GM20431 (cell line): ENCODE data around the gene SLFN5.
"Not testable (repeated sequence)": the region's sequence is repeated elsewhere in the genome, so short reads cannot be mapped to it uniquely, and the experiment has no call there.

ENCODE experiments used
- in situ Hi-C: fragments of 300-500 bp; cut with MseI, MboI; formaldehyde crosslinking; loops from one replicate; pipeline ENCODE4 v1.15.0; 2020; ENCODE audit warnings: low sequenced_read_pairs; ENCODE audit not compliant: unreplicated experiment

The SLFN5 gene

DNA sequence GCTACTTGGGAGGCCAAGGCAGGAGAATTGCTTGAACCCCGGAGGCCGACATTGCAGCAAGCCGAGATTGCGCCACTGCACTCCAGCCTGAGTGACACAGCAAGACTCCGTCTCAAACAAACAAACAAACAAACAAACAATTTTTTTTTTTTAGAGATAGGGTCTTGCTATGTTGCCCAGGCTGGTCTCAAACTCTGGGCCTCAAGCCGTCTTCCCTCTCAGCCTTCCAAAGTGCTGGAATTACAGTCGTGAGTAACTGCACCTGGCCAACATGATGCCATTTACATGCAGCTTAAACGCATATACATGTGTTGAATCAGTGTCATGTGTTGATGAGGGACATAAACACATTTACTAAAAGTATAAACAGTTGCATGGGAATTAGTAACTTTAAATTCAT, 2.0 kb upstream of the SLFN5 start:
- in situ Hi-C loops, result no loop called here

DNA sequence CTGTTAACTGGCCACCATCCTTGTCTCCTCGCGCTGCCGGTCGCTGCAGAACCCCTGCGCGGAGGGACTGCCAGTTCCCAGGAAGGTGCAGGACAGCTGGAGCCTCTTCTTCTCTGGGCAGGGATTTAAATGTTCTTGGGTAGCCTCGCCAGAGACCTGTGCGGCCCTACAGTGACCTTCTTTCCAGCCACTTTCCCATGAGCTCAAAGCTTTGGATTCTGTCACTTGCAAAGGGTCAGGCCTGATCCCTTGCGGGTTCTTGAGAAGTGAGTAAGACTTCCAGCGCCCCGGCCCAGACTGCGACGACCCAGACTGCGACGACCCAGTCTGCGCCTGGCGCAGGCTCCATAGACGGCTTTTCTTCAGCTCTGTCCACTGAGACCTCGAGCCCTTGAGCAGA, 1.4 kb upstream of the SLFN5 start:
- in situ Hi-C loops, result no loop called here

DNA sequence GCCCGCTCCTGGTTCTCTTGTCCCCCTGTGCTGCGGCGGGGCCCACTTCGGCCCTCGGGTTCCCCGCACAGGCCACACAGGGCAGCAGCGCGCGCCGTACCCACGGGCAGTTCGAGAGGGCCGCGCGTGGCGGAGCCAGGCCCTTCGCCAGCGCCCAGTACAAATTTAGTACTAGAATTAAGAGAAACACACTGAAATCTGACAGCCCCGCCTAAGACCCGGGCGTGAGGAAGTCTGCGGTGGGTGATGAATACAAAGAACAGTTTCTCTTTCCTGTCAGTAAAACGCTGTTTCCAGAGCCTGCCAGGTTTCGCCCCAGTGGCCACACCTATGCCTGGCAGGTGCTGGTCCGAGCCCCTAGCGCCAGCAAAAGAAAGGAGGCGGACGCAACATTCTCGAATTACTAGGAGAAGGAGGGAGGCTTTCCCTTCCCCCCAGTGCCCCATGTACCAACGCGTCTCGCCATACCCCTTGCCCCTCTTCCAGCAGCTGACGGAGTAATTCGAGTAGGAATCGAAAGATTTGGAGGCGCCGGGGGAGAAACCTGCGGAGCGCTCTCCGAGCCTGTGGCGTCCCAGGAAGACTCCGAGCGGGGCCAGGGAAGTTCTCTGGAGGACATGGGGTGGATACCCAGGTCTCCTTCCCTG, 591 bp upstream of the SLFN5 start:
- in situ Hi-C loops, result no loop called here

GRCh38 chr17:35243561-35244340, 879 bp downstream of the SLFN5 start:
- in situ Hi-C loops, result no loop called here

DNA sequence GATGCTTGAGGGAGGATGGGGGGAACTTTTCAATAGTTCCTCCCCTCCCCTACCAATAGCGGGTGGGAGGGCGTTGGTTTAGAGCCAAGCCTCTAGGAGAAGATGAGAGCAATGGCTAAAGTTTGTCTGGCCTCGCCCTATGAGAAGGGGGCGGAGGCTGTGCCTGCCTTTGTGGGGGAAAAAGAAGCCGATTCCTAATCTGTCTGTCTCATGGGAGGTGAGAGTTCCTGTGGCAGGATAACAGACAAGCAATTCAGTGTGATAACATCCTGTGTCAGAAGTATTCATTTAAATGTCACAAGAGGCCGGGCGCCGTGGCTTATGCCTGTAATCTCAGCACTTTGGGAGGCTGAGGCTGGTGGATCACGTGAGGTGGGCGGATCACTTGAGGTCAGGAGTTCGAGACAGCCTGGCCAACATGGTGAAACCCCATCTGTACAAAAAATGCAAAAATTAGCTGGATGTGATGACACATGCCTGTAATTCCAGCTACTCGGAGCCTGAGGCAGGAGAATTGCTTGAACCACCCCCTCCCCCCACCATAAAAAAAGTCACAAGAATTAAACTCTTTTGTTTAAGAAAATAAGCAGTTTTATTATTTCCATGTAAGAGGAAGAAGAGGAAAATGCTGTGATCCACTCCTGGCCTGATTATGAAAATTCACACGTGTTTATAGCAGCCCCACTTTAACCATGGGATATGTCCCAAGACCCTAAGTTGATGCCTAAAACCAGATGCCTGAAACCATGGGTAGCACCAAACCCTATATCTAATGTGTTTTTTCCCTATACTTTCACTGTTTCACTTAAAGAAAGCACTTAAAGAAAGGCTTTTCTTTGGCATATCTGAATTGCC, 1.7 kb downstream of the SLFN5 start:
- in situ Hi-C loops, result no loop called here

DNA sequence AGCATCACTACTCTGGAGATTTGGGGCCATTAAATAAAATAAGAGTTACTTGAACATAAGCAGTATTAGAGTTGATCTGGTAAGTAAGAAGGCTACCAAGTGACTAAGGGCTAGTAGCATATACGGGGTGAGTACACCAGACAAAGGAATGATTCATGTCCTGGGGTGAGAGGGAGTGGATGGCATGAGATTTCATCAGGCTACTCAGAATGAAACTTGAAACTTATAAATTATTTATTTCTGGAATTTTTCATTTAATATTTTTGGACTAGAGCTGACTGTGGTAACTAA, 2.3 kb downstream of the SLFN5 start:
- in situ Hi-C loops, result no loop called here

DNA sequence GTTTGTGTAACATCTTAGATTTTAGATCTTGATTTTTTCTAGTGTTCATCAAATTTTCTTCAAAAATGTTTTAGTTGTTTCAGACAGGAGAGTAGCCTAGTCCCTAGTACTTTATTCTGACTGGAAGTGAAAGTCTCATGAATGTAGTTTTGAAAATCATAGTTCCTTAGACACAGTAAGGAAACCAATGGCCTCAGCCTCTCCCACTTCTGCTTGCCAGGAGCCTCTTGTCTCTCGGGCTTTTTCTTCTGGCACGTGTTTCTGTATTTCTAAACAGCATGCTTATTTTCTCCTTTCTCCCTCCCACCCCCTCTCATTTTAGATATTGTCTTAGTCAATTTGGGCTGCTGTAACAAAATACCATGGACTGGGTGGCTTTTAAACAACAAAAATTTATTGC, 9.8 kb downstream of the SLFN5 start:
- in situ Hi-C loops, result no loop called here

- in situ Hi-C loops, result no loop called here
These were observed 11.4 kb downstream of the SLFN5 start for GRCh38 chr17:35254107-35254773.

DNA sequence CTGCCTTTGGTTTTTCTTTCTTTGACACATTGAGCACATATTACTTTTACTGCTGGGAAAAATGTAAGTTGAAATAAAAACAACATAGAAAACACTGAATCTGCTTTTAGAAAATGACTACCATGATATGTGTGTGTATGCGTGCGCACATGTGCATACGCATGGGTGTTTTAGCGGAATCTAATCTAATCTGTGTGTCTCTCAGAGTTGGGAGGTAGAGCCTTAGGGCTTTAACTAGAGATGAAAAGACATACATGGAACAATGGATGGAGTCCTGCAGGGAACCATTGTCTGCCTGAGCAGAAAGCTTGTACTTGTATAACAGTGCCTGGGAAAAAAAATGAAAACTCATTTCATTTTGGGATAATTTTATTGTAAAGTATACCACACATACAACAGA, 12.4 kb downstream of the SLFN5 start:
- in situ Hi-C loops, result no loop called here

DNA sequence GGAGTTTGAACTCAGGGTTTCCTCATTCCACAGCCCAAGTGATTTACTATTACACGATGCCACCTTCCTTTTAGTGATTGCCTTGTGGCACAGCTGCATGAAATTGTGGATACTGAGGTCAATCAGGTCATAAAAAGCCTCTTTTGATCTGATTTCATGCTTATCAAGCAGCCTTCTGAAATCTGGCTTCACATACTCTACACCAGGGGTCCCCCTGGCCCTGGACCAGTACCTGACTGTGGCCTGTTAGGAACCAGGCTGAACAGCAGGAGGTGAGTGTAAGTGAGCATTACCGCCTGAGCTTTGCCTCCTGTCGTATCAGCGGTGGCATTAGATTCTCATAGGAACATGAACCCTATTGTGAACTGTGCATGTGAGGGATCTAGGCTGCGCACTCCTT, 13.8 kb downstream of the SLFN5 start:
- in situ Hi-C loops, result no loop called here

DNA sequence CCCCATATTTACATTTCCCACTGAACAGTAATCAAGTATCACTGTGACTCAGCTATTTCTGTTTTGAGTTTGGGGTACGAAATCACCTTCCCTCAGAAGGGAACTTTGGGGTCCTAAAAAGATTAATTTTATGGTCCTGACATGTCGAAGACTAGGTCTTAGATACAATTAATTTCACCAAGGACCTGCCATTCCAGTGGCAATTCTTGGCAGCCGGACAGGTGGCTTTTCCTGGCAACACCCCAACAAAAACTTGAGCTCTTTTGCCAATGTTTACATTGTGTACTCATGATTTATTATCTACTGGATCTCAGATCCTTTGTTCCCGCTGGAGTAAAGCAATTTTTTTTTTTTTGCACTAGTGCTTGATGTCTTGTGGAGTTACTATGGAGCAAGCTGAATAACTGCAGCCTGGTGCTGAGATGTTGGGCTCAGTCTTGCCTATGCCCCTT, 14.4 kb downstream of the SLFN5 start:
- in situ Hi-C loops, result no loop called here

DNA sequence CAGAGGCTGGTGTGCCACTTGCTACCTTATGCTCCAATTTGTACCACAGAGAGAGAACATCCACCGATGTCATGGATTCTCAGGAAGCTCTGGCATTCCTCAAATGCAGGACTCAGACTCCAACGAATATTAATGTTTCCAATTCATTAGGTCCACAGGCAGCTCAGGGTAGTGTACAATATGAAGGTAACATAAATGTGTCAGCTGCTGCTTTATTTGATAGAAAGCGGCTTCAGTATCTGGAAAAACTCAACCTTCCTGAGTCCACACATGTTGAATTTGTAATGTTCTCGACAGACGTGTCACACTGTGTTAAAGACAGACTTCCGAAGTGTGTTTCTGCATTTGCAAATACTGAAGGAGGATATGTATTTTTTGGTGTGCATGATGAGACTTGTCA, 16.1 kb downstream of the SLFN5 start:
- in situ Hi-C loops, result no loop called here

GRCh38 chr17:35265071-35265470, 22.2 kb downstream of the SLFN5 start:
- in situ Hi-C loops, result no loop called here

DNA sequence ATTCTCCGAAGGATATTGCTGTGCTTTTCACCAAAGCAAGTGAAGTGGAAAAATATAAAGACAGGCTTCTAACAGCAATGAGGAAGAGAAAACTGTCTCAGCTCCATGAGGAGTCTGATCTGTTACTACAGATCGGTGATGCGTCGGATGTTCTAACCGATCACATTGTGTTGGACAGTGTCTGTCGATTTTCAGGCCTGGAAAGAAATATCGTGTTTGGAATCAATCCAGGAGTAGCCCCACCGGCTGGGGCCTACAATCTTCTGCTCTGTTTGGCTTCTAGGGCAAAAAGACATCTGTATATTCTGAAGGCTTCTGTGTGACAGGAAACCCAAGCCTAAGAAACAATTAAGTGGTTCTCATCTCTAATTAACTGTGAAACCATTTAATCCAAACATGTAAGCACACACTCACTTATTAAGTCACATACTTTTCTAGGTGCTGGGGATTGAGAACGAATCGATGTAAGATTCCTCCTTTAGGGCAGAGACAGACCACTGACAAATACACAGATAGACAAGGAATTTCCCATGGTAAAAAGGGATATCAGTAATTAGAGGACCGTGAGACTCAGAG, 22.8 kb downstream of the SLFN5 start:
- in situ Hi-C loops, result no loop called here

GRCh38 chr17:35274167-35275066, 31.5 kb downstream of the SLFN5 start:
- in situ Hi-C loops, result not testable (repeated sequence)

GRCh38 chr17:35278454-35278853, 35.6 kb downstream of the SLFN5 start:
- in situ Hi-C loops, result not testable (repeated sequence)

- in situ Hi-C loops, result not testable (repeated sequence)
These were observed 36.0 kb downstream of the SLFN5 start for GRCh38 chr17:35278876-35279275.

DNA sequence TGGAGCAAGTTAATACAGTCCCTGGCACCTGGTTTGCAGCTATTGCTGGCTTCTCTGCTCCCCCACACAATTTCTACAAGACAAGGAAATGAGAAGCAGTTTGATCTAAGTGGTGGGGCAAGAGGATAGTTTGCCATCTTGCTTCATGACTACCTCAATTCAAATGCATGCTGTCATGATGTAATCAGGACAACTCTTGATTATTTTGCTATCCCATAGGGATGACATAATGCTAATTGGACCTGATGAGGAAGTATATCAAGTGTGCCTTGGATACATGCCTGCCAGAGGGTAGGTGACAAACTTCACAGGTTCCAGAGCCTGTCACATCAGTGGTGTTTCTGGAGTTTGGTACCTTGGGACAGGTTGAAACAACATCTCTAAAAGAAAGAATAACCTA, 40.9 kb downstream of the SLFN5 start:
- in situ Hi-C loops, result no loop called here

DNA sequence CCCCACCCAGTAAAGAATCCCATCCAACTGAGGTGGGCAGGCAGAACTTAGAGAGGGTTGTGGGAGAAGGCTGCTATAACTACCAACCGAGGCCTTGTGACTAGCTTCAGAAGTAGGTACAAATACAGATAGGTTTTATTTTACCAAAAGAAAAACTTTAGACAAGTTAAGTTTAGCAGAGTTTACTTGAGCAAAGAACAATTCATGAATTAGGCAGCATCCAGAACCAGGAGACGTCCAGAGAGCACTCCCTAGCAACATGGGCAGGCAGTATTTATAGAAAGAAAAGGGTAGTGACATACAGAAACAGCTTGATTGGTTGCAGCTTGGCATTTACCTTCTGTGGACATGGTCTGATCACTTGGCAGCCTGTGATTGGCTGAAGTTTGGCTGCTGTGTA, 42.1 kb downstream of the SLFN5 start:
- in situ Hi-C loops, result no loop called here
